Astrocyte (in vitro differentiated cells and primary cell): ENCODE results near the gene VIPAS39. TPM values are rescaled to one million over a fixed set of nuclear protein-coding genes. Genes with fewer than 3 reads are reported as not detected.

Experiments used
- DNase-seq: peaks from one replicate; pipeline ENCODE4 v3.0.0-alpha.2; 2010; ENCODE audit warnings: low read depth
- FAIRE-seq: peaks from 2 replicates; lab custom pipeline; 2011; peaks lifted over from hg19 to GRCh38; lab: Jason Lieb, UNC
- H2AFZ ChIP-seq: 2 replicates; pipeline ENCODE4 v1.6.0; 2012; ENCODE audit warnings: low read depth, low read length, inconsistent platforms
- H3K27ac ChIP-seq: 2 replicates; pipeline ENCODE4 v1.5.1; 2011; ENCODE audit warnings: low read depth, low read length, inconsistent platforms
- H3K27me3 ChIP-seq: 2 replicates; pipeline ENCODE4 v1.6.0; 2011; ENCODE audit warnings: low read length, inconsistent platforms; ENCODE audit not compliant: insufficient read depth
- H3K36me3 ChIP-seq: 2 replicates; pipeline ENCODE4 v1.5.1; 2011; ENCODE audit warnings: low read length, inconsistent platforms; ENCODE audit not compliant: insufficient read depth
- H3K4me1 ChIP-seq: 2 replicates; pipeline ENCODE4 v1.5.1; 2011; ENCODE audit warnings: low read length, inconsistent platforms; ENCODE audit not compliant: insufficient read depth
- H3K4me2 ChIP-seq: 2 replicates; pipeline ENCODE4 v1.6.0; 2012; ENCODE audit warnings: low read length, inconsistent platforms
- H3K4me3 ChIP-seq: 2 replicates; pipeline ENCODE4 v1.5.1; 2011; ENCODE audit warnings: low read depth, mild to moderate bottlenecking, low read length, inconsistent platforms; ENCODE audit not compliant: insufficient read depth
- H3K79me2 ChIP-seq: 2 replicates; pipeline ENCODE4 v1.6.0; 2012; ENCODE audit warnings: mild to moderate bottlenecking, low read length, inconsistent platforms; ENCODE audit not compliant: insufficient read depth
- H3K9ac ChIP-seq: 2 replicates; pipeline ENCODE4 v1.6.0; 2012; ENCODE audit warnings: mild to moderate bottlenecking, low read length, inconsistent platforms
- H3K9me3 ChIP-seq: 2 replicates; pipeline ENCODE4 v1.5.1; 2012; ENCODE audit warnings: low read depth, mild to moderate bottlenecking, low read length, inconsistent platforms; ENCODE audit not compliant: insufficient read depth
- H4K20me1 ChIP-seq: 2 replicates; pipeline ENCODE4 v1.6.0; 2012; ENCODE audit warnings: low read length, inconsistent platforms; ENCODE audit not compliant: insufficient read depth
- H3K27ac Mint-ChIP-seq: one replicate; pipeline ENCODE4 v1.8.0; 2021; ENCODE audit warnings: mild to moderate bottlenecking, mixed read lengths; ENCODE audit not compliant: unreplicated experiment
- H3K27me3 Mint-ChIP-seq: one replicate; pipeline ENCODE4 v1.8.0; 2021; ENCODE audit warnings: low read depth, mixed read lengths; ENCODE audit not compliant: unreplicated experiment
- H3K36me3 Mint-ChIP-seq: one replicate; pipeline ENCODE4 v1.8.0; 2021; ENCODE audit warnings: low read depth, mixed read lengths; ENCODE audit not compliant: unreplicated experiment
- H3K4me1 Mint-ChIP-seq: one replicate; pipeline ENCODE4 v1.8.0; 2021; ENCODE audit warnings: low read depth, mixed read lengths; ENCODE audit not compliant: unreplicated experiment
- H3K4me3 Mint-ChIP-seq: one replicate; pipeline ENCODE4 v1.8.0; 2021; ENCODE audit warnings: mild to moderate bottlenecking, moderate library complexity, mixed read lengths; ENCODE audit not compliant: unreplicated experiment
- H3K9me3 Mint-ChIP-seq: one replicate; pipeline ENCODE4 v1.8.0; 2021; ENCODE audit warnings: mild to moderate bottlenecking, mixed read lengths; ENCODE audit not compliant: unreplicated experiment
- CTCF ChIP-seq: IDR thresholded peaks from 2 replicates; pipeline ENCODE4 v1.5.1; 2011; ENCODE audit warnings: low read depth, mild to moderate bottlenecking, inconsistent platforms, low read length, moderate library complexity; ENCODE audit not compliant: insufficient read depth
- EZH2 ChIP-seq: IDR thresholded peaks from 2 replicates; pipeline ENCODE4 v1.6.1; 2012; ENCODE audit warnings: mild to moderate bottlenecking, low read length, inconsistent platforms; ENCODE audit not compliant: insufficient read depth
- total RNA-seq: library from RNA; stranded (reverse); gene quantifications from 2 replicates; pipeline ENCODE4 v1.2.1, GENCODE V29; 2021

The VIPAS39 gene
- total RNA-seq, 1 donor from 2014 or later: 22.9 TPM

- Mint-ChIP-seq H3K27ac (no peak overlapping the region), H3K36me3 (no peaks in the 10 kb centered on the region)
- no peak for FAIRE-seq
These were observed 78.7 kb downstream of the VIPAS39 start for GRCh38 chr14:77378701-77379100.

GRCh38 chr14:77377502-77377844 is 79.9 kb downstream of the VIPAS39 start:
- peaks cover 5% of the 10 kb centered on the region for H3K4me1 Mint-ChIP-seq
- no peaks in the 10 kb centered on the region for H3K36me3 ChIP-seq
- H3K9me3 ChIP-seq: no peaks in the 10 kb centered on the region
- peaks cover 12% of the 10 kb centered on the region for H3K79me2 ChIP-seq
- TF ChIP-seq EZH2 (no peak), CTCF (no peak)
- DNase-seq: no peak
- no peak overlapping the region for H3K4me3 Mint-ChIP-seq
- H4K20me1 ChIP-seq: peaks cover 11% of the 10 kb centered on the region
- no peaks in the 10 kb centered on the region for H3K36me3 Mint-ChIP-seq
- no peak for FAIRE-seq
- H3K4me2 ChIP-seq: peak overlapping the region; percentile 94
- peak overlapping the region; percentile 91 for H3K9ac ChIP-seq
- no peaks in the 10 kb centered on the region for H3K27me3 ChIP-seq
- H3K4me3 ChIP-seq: peak overlapping the region; percentile 90
- H3K27me3 Mint-ChIP-seq: no peaks in the 10 kb centered on the region
- peak overlapping the region; percentile 93 for H2AFZ ChIP-seq
- H3K9me3 Mint-ChIP-seq: peaks cover 2% of the 10 kb centered on the region
- peaks cover 6% of the 10 kb centered on the region for H3K4me1 ChIP-seq
- H3K27ac ChIP-seq: peak overlapping the region; percentile 74
- H3K27ac Mint-ChIP-seq: no peak overlapping the region

More at GRCh38 chr14:77378701-77379100, 78.7 kb downstream of the VIPAS39 start:
- Histone ChIP-seq H3K27ac (no peak overlapping the region), H3K9me3 (no peaks in the 10 kb centered on the region), H2AFZ (no peak overlapping the region), H3K27me3 (no peaks in the 10 kb centered on the region), H3K4me2 (no peak overlapping the region), H4K20me1 (peaks cover 6% of the 10 kb centered on the region), H3K4me1 (peaks cover 5% of the 10 kb centered on the region), H3K9ac (no peak overlapping the region), H3K79me2 (peaks cover 12% of the 10 kb centered on the region), H3K36me3 (no peaks in the 10 kb centered on the region), H3K4me3 (no peak overlapping the region)
- DNase-seq: no peak
- no peaks in the 10 kb centered on the region for H3K27me3 Mint-ChIP-seq
- no peak overlapping the region for H3K4me3 Mint-ChIP-seq
- peaks cover 3% of the 10 kb centered on the region for H3K4me1 Mint-ChIP-seq
- no peak for TF ChIP-seq CTCF
- H3K9me3 Mint-ChIP-seq: peaks cover 2% of the 10 kb centered on the region

- FAIRE-seq (peak; percentile 65), DNase-seq (peak; percentile 78)
- peak within 1 kb of the TSS; percentile 91 for H3K9ac ChIP-seq
- H3K27ac ChIP-seq: peak within 1 kb of the TSS; percentile 74
- peak within 1 kb of the TSS; percentile 84 for H3K4me3 Mint-ChIP-seq
- H3K27me3 ChIP-seq: no peaks in the 10 kb centered on the region
- H2AFZ ChIP-seq: peak within 1 kb of the TSS; percentile 93
- no peaks in the 10 kb centered on the region for H3K27me3 Mint-ChIP-seq
- peak within 1 kb of the TSS; percentile 94 for H3K4me2 ChIP-seq
- no peaks in the 10 kb centered on the region for H3K36me3 Mint-ChIP-seq
- H3K9me3 ChIP-seq: no peaks in the 10 kb centered on the region
- H3K4me1 Mint-ChIP-seq: peaks cover 7% of the 10 kb centered on the region
- H4K20me1 ChIP-seq: peaks cover 16% of the 10 kb centered on the region
- peak within 1 kb of the TSS; percentile 58 for H3K27ac Mint-ChIP-seq
- peaks cover 2% of the 10 kb centered on the region for H3K9me3 Mint-ChIP-seq
- no peaks in the 10 kb centered on the region for H3K36me3 ChIP-seq
- H3K4me3 ChIP-seq: peak within 1 kb of the TSS; percentile 90
- peaks cover 12% of the 10 kb centered on the region for H3K79me2 ChIP-seq
- TF ChIP-seq EZH2 (no peak), CTCF (peak; percentile 8)
- peaks cover 11% of the 10 kb centered on the region for H3K4me1 ChIP-seq
These were observed 80.5 kb downstream of the VIPAS39 start, which contains the start of the genes SAMD15 and TMED8 for GRCh38 chr14:77376771-77377501. Gene SAMD15 (plus strand): TSS chr14:77377379. CDS start chr14:77377419, 40 bp downstream. Gene TMED8 (minus strand): TSS chr14:77377094. CDS start chr14:77377053, 41 bp downstream.
